Neural progenitor cell (in vitro differentiated cells): ENCODE results near the gene GNB4. TPM values are rescaled to one million over a fixed set of nuclear protein-coding genes. Genes with fewer than 3 reads are reported as not detected.
A peak's percentile ranks its signal among the peaks of the same experiment; 100 is the strongest.

ENCODE experiments used
- DNase-seq: peaks from one replicate; pipeline ENCODE4 v3.0.0-alpha.2; 2016; ENCODE audit warnings: low spot score
- H2AFZ ChIP-seq: fragments of 200-600 bp; sonication (generic); replicated peaks from 2 replicates; pipeline ENCODE4 v1.6.1; 2016; ENCODE audit warnings: antibody characterized with exemption
- H3F3A ChIP-seq: fragments of 200-600 bp; sonication (generic); 2 replicates; pipeline ENCODE4 v1.6.1; 2016; ENCODE audit warnings: antibody characterized with exemption, low read depth
- H3K27ac ChIP-seq: fragments of 200-600 bp; sonication (generic); 2 replicates; pipeline ENCODE4 v1.5.1; 2016; ENCODE audit warnings: mild to moderate bottlenecking
- H3K27me3 ChIP-seq: fragments of 200-600 bp; sonication (generic); 2 replicates; pipeline ENCODE4 v1.6.1; 2016; ENCODE audit warnings: mild to moderate bottlenecking, moderate library complexity
- H3K36me3 ChIP-seq: fragments of 200-600 bp; sonication (generic); 2 replicates; pipeline ENCODE4 v1.5.1; 2016
- H3K4me1 ChIP-seq: fragments of 200-600 bp; sonication (generic); 2 replicates; pipeline ENCODE4 v1.6.1; 2016; ENCODE audit warnings: mixed run types
- H3K4me2 ChIP-seq: fragments of 200-600 bp; sonication (generic); 2 replicates; pipeline ENCODE4 v1.6.1; 2016
- H3K4me3 ChIP-seq: fragments of 200-600 bp; sonication (generic); 2 replicates; pipeline ENCODE4 v1.5.1; 2016
- H3K79me2 ChIP-seq: fragments of 200-600 bp; sonication (generic); 2 replicates; pipeline ENCODE4 v1.6.1; 2016; ENCODE audit warnings: low read depth
- H3K9ac ChIP-seq: fragments of 200-600 bp; sonication (generic); 2 replicates; pipeline ENCODE4 v1.6.1; 2016
- H3K9me3 ChIP-seq: fragments of 200-600 bp; sonication (generic); 2 replicates; pipeline ENCODE4 v1.5.1; 2016; ENCODE audit warnings: low read depth
- H4K20me1 ChIP-seq: fragments of 200-600 bp; sonication (generic); 2 replicates; pipeline ENCODE4 v1.6.1; 2016; ENCODE audit warnings: low read depth
- H3K27ac Mint-ChIP-seq: 3 replicates; pipeline ENCODE4 v1.8.0; 2021; ENCODE audit warnings: mixed read lengths
- H3K27me3 Mint-ChIP-seq: 2 replicates; pipeline ENCODE4 v1.8.0; 2022; ENCODE audit warnings: low read depth, mild to moderate bottlenecking, inconsistent platforms, moderate library complexity, mixed read lengths; ENCODE audit not compliant: insufficient read depth
- H3K36me3 Mint-ChIP-seq: 3 replicates; pipeline ENCODE4 v1.8.0; 2021; ENCODE audit warnings: mixed read lengths
- H3K4me1 Mint-ChIP-seq: 3 replicates; pipeline ENCODE4 v1.8.0; 2021; ENCODE audit warnings: mixed read lengths
- H3K4me3 Mint-ChIP-seq: 3 replicates; pipeline ENCODE4 v1.8.0; 2021; ENCODE audit warnings: mild to moderate bottlenecking, moderate library complexity, mixed read lengths
- H3K9me3 Mint-ChIP-seq: 3 replicates; pipeline ENCODE4 v1.8.0; 2020; ENCODE audit warnings: mixed read lengths
- EZH2 ChIP-seq: fragments of 200-600 bp; sonication (generic); IDR thresholded peaks from 2 replicates; pipeline ENCODE4 v1.6.1; 2017; ENCODE audit warnings: antibody characterized with exemption, mild to moderate bottlenecking, moderate library complexity
- EZH2phosphoT487 ChIP-seq: fragments of 200-600 bp; sonication (generic); IDR thresholded peaks from 2 replicates; pipeline ENCODE4 v1.6.1; 2017; ENCODE audit warnings: antibody characterized with exemption
- total RNA-seq: library from RNA; depleted of rRNA; stranded (reverse); fragments of >200 nt; gene quantifications from 2 replicates; pipeline ENCODE4 v1.2.3, GENCODE V29; 2015; ENCODE audit warnings: low replicate concordance
- TF ChIP-seq, protein P1 (sequence below): fragments of 200-600 bp; sonication (generic); IDR thresholded peaks from 2 replicates; pipeline ENCODE4 v1.5.1; 2017; ENCODE audit warnings: antibody characterized with exemption, mild to moderate bottlenecking

GNB4 gene
- total RNA-seq, 1 donor from 2014 or later, result 74.6 TPM

GRCh38 chr3:179432021-179432420 is 19.2 kb downstream of the GNB4 start:
- H3K4me1 ChIP-seq, result peaks cover 21% of the 10 kb centered on the region
- H3K27ac Mint-ChIP-seq, result no peak overlapping the region
- H3K27me3 Mint-ChIP-seq, result no peaks in the 10 kb centered on the region
- H4K20me1 ChIP-seq, result peaks cover 33% of the 10 kb centered on the region
- H3K27ac ChIP-seq, result no peak overlapping the region
- no peak overlapping the region for H3K4me3 Mint-ChIP-seq
- H3K9ac ChIP-seq, result peak overlapping the region; percentile 5
- no peak overlapping the region for H3K4me3 ChIP-seq
- H2AFZ ChIP-seq, result no peak overlapping the region
- no peak overlapping the region for H3K4me2 ChIP-seq
- peaks cover 28% of the 10 kb centered on the region for H3K4me1 Mint-ChIP-seq
- H3K36me3 ChIP-seq, result no peaks in the 10 kb centered on the region
- DNase-seq, result no peak
- no peaks in the 10 kb centered on the region for H3F3A ChIP-seq
- H3K9me3 Mint-ChIP-seq, result no peaks in the 10 kb centered on the region
- no peaks in the 10 kb centered on the region for H3K9me3 ChIP-seq
- H3K79me2 ChIP-seq, result peaks cover 85% of the 10 kb centered on the region
- H3K27me3 ChIP-seq, result no peaks in the 10 kb centered on the region
- peaks cover 4% of the 10 kb centered on the region for H3K36me3 Mint-ChIP-seq
- TF ChIP-seq, protein P1, sequence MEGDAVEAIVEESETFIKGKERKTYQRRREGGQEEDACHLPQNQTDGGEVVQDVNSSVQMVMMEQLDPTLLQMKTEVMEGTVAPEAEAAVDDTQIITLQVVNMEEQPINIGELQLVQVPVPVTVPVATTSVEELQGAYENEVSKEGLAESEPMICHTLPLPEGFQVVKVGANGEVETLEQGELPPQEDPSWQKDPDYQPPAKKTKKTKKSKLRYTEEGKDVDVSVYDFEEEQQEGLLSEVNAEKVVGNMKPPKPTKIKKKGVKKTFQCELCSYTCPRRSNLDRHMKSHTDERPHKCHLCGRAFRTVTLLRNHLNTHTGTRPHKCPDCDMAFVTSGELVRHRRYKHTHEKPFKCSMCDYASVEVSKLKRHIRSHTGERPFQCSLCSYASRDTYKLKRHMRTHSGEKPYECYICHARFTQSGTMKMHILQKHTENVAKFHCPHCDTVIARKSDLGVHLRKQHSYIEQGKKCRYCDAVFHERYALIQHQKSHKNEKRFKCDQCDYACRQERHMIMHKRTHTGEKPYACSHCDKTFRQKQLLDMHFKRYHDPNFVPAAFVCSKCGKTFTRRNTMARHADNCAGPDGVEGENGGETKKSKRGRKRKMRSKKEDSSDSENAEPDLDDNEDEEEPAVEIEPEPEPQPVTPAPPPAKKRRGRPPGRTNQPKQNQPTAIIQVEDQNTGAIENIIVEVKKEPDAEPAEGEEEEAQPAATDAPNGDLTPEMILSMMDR, result no peak
- TF ChIP-seq EZH2 (no peak), EZH2phosphoT487 (no peak)

- Mint-ChIP-seq H3K27ac (no peak overlapping the region), H3K4me1 (peaks cover 28% of the 10 kb centered on the region), H3K4me3 (no peak overlapping the region), H3K36me3 (peaks cover 8% of the 10 kb centered on the region), H3K9me3 (no peaks in the 10 kb centered on the region), H3K27me3 (no peaks in the 10 kb centered on the region)
- H3K9me3 ChIP-seq, result no peaks in the 10 kb centered on the region
- H4K20me1 ChIP-seq, result peaks cover 33% of the 10 kb centered on the region
- H3K27ac ChIP-seq, result no peak overlapping the region
- H3K4me3 ChIP-seq, result no peak overlapping the region
- H3K4me2 ChIP-seq, result no peak overlapping the region
- no peaks in the 10 kb centered on the region for H3K36me3 ChIP-seq
- H3K9ac ChIP-seq, result no peak overlapping the region
- no peak for TF ChIP-seq EZH2
- TF ChIP-seq, protein P1, result no peak
- TF ChIP-seq EZH2phosphoT487, result no peak
- H3F3A ChIP-seq, result no peaks in the 10 kb centered on the region
- H3K79me2 ChIP-seq, result peaks cover 71% of the 10 kb centered on the region
- peaks cover 21% of the 10 kb centered on the region for H3K4me1 ChIP-seq
- H2AFZ ChIP-seq, result no peak overlapping the region
- no peak for DNase-seq
- H3K27me3 ChIP-seq, result no peaks in the 10 kb centered on the region
Observed at GRCh38 chr3:179430277-179430870, 20.9 kb downstream of the GNB4 start.

- Mint-ChIP-seq H3K9me3 (no peaks in the 10 kb centered on the region), H3K4me3 (no peak overlapping the region), H3K36me3 (peaks cover 18% of the 10 kb centered on the region), H3K27ac (no peak overlapping the region), H3K4me1 (peaks cover 23% of the 10 kb centered on the region), H3K27me3 (no peaks in the 10 kb centered on the region)
- H3K4me3 ChIP-seq, result no peak overlapping the region
- no peak overlapping the region for H3K27ac ChIP-seq
- H3K27me3 ChIP-seq, result no peaks in the 10 kb centered on the region
- no peak overlapping the region for H3K4me2 ChIP-seq
- no peaks in the 10 kb centered on the region for H3K36me3 ChIP-seq
- H3K9ac ChIP-seq, result no peak overlapping the region
- peaks cover 22% of the 10 kb centered on the region for H4K20me1 ChIP-seq
- H2AFZ ChIP-seq, result no peak overlapping the region
- no peak for DNase-seq
- H3K9me3 ChIP-seq, result no peaks in the 10 kb centered on the region
- H3K4me1 ChIP-seq, result peaks cover 21% of the 10 kb centered on the region
- peaks cover 58% of the 10 kb centered on the region for H3K79me2 ChIP-seq
- TF ChIP-seq EZH2phosphoT487 (no peak), EZH2 (no peak)
- TF ChIP-seq, protein P1, result no peak
- H3F3A ChIP-seq, result no peaks in the 10 kb centered on the region
Observed at GRCh38 chr3:179428876-179429548, 22.3 kb downstream of the GNB4 start.
